ENCODE data around the gene BABAM2.

BABAM2 gene

GRCh38 chr2:28035816-28036215 is 145.3 kb downstream of the BABAM2 start:
- Histone ChIP-seq H3K9me2 (replicated peaks; ENCODE audit: insufficient read depth, low read length) (no peaks in the 10 kb centered on the region), H3K36me3 (ENCODE audit: low read length) (no peaks in the 10 kb centered on the region), H2AFZ (ENCODE audit: low read depth, low read length, severe bottlenecking) (no peak overlapping the region), H3K27me3 (ENCODE audit: low read length) (no peaks in the 10 kb centered on the region), H3K9me3 (ENCODE audit: insufficient read depth, low read length) (no peaks in the 10 kb centered on the region), H3K4me3 (ENCODE audit: insufficient read depth, low read length, poor library complexity, severe bottlenecking) (no peak overlapping the region), H3K27ac (ENCODE audit: low read depth, low read length) (no peak overlapping the region), H3K9ac (ENCODE audit: low read length) (no peak overlapping the region), H4K20me1 (ENCODE audit: low read depth, low read length) (0 out of 2 replicates have a peak, but pooled peaks cover 5% of the 10 kb centered on the region), H3K79me2 (ENCODE audit: insufficient read depth, low read length) (no peaks in the 10 kb centered on the region), H3F3A (ENCODE audit: insufficient read depth) (no peaks in the 10 kb centered on the region), H3K4me2 (ENCODE audit: low read depth, low read length, poor library complexity, severe bottlenecking) (no peak overlapping the region)
- TF ChIP-seq CTCF (IDR thresholded peaks at IDR 0.05; ENCODE audit: insufficient read depth, low read length, poor library complexity, severe bottlenecking): no peak
- no peak for TF ChIP-seq EZH2phosphoT487 (conservative IDR thresholded peaks at IDR 0.05; ENCODE audit: low read length)

GRCh38 chr2:28036307-28036706 is 145.8 kb downstream of the BABAM2 start:
- no peak overlapping the region for H3K4me3 ChIP-seq (ENCODE audit: insufficient read depth, low read length, poor library complexity, severe bottlenecking)
- 0 out of 2 replicates have a peak, but pooled peaks cover 5% of the 10 kb centered on the region for H4K20me1 ChIP-seq (ENCODE audit: low read depth, low read length)
- H3K9me3 ChIP-seq (ENCODE audit: insufficient read depth, low read length): no peaks in the 10 kb centered on the region
- H3K27ac ChIP-seq (ENCODE audit: low read depth, low read length): no peak overlapping the region
- no peaks in the 10 kb centered on the region for H3K79me2 ChIP-seq (ENCODE audit: insufficient read depth, low read length)
- no peak overlapping the region for H3K9ac ChIP-seq (ENCODE audit: low read length)
- H2AFZ ChIP-seq (ENCODE audit: low read depth, low read length, severe bottlenecking): no peak overlapping the region
- no peaks in the 10 kb centered on the region for H3K36me3 ChIP-seq (ENCODE audit: low read length)
- no peaks in the 10 kb centered on the region for H3K9me2 ChIP-seq (replicated peaks; ENCODE audit: insufficient read depth, low read length)
- no peak overlapping the region for H3K4me2 ChIP-seq (ENCODE audit: low read depth, low read length, poor library complexity, severe bottlenecking)
- TF ChIP-seq CTCF (IDR thresholded peaks at IDR 0.05; ENCODE audit: insufficient read depth, low read length, poor library complexity, severe bottlenecking) (no peak), EZH2phosphoT487 (conservative IDR thresholded peaks at IDR 0.05; ENCODE audit: low read length) (no peak)
- no peaks in the 10 kb centered on the region for H3K27me3 ChIP-seq (ENCODE audit: low read length)
- no peaks in the 10 kb centered on the region for H3F3A ChIP-seq (ENCODE audit: insufficient read depth)

DNA sequence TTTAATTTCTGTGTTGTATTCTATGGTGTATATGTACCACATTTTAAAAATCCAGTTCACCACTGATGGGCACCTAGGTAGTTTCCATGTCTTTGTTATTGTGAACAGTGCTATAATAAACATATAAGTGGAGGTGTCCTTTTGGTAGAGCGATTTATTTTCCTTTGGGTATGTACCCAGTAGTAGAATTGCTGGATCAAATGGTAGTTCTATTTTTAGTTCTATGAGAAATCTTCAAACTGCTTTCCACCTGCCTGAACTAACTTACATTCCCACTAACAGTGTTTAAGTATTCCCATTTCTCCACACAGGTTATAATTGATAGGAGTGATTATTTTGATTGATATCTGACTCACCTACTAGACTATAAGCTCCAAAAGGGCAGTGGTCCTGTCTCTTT is 148.2 kb downstream of the BABAM2 start:
- H3K9me2 ChIP-seq (replicated peaks; ENCODE audit: insufficient read depth, low read length): no peaks in the 10 kb centered on the region
- no peaks in the 10 kb centered on the region for H3K9me3 ChIP-seq (ENCODE audit: insufficient read depth, low read length)
- no peaks in the 10 kb centered on the region for H3K27me3 ChIP-seq (ENCODE audit: low read length)
- H3K4me3 ChIP-seq (ENCODE audit: insufficient read depth, low read length, poor library complexity, severe bottlenecking): no peak overlapping the region
- TF ChIP-seq EZH2phosphoT487 (conservative IDR thresholded peaks at IDR 0.05; ENCODE audit: low read length) (no peak), CTCF (IDR thresholded peaks at IDR 0.05; ENCODE audit: insufficient read depth, low read length, poor library complexity, severe bottlenecking) (no peak)
- no peaks in the 10 kb centered on the region for H3K79me2 ChIP-seq (ENCODE audit: insufficient read depth, low read length)
- H3K4me2 ChIP-seq (ENCODE audit: low read depth, low read length, poor library complexity, severe bottlenecking): no peak overlapping the region
- H3K27ac ChIP-seq (ENCODE audit: low read depth, low read length): no peak overlapping the region
- H4K20me1 ChIP-seq (ENCODE audit: low read depth, low read length): 0 out of 2 replicates have a peak, but pooled peaks cover 5% of the 10 kb centered on the region
- no peaks in the 10 kb centered on the region for H3K36me3 ChIP-seq (ENCODE audit: low read length)
- no peak overlapping the region for H2AFZ ChIP-seq (ENCODE audit: low read depth, low read length, severe bottlenecking)
- no peak overlapping the region for H3K9ac ChIP-seq (ENCODE audit: low read length)
- H3F3A ChIP-seq (ENCODE audit: insufficient read depth): no peaks in the 10 kb centered on the region

Measured in SU-DHL-6 (cell line).